SK-MEL-5 (cell line): Measurements from ENCODE around the gene RPL7L1. TPM values are rescaled to one million over a fixed set of nuclear protein-coding genes. Genes with fewer than 3 reads are reported as not detected.

ENCODE experiments used
- DNase-seq: peaks from one replicate; pipeline ENCODE4 v3.0.0-alpha.2; 2016; ENCODE audit warnings: low read depth, low spot score
- in situ Hi-C: cut with HindIII; loops from 2 replicates; pipeline ENCODE4 v1.10.0; 2016; ENCODE audit warnings: low sequenced_read_pairs, high pct_unique_total_duplicates, low pct_unique_long_range_greater_than_20kb
- total RNA-seq: library from RNA; depleted of rRNA; stranded (reverse); fragments of >200 nt; shearing (Covaris generic); gene quantifications from 2 replicates; pipeline ENCODE4 v1.2.3, GENCODE V29; 2014; rRNA removed

RPL7L1 gene
- total RNA-seq, 1 experiment from 2014 or later: 112 TPM

- in situ Hi-C loops: no loop called here
- no peak for DNase-seq
These were observed 36.9 kb downstream of the RPL7L1 start for GRCh38 chr6:42916288-42916687.

DNA sequence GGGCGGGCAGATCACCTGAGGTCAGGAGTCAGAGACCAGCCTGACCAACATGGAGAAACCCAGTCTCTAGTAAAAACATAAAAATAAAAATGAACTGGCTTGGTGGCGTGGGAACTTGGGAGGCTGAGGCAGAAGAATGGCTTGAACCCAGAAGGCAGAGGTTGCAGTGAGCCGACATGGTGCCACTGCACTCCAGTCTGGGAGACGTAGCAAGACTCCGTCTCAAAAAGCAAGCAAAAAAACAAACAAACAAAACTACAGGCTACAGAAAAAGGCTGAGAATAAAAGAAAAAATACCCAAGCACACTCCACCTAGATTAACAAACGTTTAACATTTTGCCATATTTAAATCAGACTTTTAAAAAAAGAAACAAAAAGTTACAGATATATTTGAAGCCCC lies 42.4 kb downstream of the RPL7L1 start:
- in situ Hi-C loops: no loop called here
- DNase-seq: no peak

- in situ Hi-C loops: no loop called here
- DNase-seq: peak; percentile 79
These were observed 44.2 kb downstream of the RPL7L1 start for GRCh38 chr6:42923666-42924065.

DNA sequence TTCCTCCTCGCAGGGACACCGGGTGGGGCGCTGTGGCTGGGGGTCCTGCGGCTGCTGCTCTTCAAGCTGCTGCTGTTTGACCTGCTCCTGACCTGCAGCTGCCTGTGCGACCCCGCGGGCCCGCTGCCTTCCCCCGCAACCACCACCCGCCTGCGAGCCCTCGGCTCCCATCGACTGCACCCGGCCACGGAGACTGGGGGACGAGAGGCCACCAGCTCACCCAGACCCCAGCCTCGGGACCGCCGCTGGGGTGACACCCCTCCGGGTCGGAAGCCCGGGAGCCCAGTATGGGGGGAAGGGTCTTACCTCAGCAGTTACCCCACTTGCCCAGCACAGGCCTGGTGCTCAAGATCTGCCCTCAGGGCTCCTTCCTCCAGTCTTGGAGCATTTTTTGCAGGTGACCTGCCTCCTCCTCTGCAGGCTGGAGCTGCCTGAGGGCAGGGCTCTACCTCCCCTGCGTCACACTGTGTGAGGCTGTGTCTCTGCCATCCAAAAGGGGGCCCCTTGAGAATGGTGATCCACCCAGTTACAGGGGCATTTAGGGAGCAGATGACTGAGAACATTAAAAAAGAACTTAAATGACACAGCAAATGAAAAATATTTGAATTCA lies 45.9 kb downstream of the RPL7L1 start:
- DNase-seq: no peak
- in situ Hi-C loops: no loop called here

DNA sequence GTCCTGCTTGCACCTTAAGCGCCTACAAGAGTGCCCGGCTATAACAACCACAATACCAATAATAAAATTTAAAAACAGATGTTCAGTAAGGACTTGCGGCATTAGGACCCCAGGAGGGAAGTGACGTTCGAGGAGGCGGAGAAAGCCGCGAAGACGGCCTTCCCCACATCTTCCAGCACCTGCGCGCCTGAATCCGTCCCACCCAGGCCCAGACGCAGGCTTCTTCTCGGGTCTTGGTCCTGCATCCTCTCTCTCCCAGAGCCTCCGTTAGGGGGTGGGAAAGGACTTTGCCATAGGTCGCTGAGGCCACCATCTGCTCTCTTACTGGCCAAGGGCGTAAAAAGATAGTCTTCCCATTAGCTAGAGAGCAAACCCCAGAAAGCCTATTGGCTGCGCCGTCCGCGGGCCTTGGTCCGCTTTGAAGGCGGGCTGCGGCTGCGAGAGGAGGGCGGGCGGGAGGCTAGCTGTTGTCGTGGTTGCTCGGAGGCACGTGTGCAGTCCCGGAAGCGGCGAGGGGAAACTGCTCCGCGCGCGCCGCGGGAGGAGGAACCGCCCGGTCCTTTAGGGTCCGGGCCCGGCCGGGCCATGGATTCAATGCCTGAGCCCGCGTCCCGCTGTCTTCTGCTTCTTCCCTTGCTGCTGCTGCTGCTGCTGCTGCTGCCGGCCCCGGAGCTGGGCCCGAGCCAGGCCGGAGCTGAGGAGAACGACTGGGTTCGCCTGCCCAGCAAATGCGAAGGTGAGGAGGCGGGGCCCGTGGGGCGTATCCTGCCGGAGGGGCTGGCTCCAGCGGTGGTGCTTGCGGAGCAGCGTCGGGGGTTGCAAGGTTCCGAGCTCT lies 49.8 kb downstream of the RPL7L1 start, which contains the start of gene CNPY3:
Gene CNPY3, plus strand, starts transcription at position 495 of the 835 bp plus-strand sequence. Its CDS starts 91 bp downstream, at position 586.
- in situ Hi-C loops: no loop called here
- DNase-seq: peak; percentile 98

- DNase-seq: no peak
- in situ Hi-C loops: no loop called here
These were observed 50.5 kb downstream of the RPL7L1 start for GRCh38 chr6:42929821-42930360.

DNA sequence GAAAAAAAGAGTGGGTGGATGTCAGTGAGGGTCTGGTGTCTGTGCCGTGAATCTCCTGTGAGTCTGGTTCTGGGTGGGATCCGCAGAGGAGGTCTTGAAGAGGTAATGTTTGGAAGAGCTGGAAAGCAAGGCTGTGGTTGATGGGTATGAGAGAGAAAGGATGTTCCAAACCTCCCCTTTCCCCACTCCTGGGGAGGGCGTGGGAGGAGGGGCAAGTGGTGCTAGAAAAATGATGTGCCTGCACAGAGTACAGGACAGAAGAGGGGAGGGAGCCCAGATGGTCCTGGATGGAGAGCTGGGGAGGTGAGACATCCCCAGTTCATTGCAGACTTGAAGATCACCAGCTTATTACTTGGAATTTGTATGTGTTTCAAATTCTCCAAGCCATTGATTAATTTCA lies 53.0 kb downstream of the RPL7L1 start:
- no peak for DNase-seq
- in situ Hi-C loops: no loop called here

- no peak for DNase-seq
- in situ Hi-C loops: no loop called here
These were observed 53.8 kb downstream of the RPL7L1 start for GRCh38 chr6:42933205-42933604.

GRCh38 chr6:42935322-42935721 lies 55.9 kb downstream of the RPL7L1 start:
- in situ Hi-C loops: no loop called here
- no peak for DNase-seq

DNA sequence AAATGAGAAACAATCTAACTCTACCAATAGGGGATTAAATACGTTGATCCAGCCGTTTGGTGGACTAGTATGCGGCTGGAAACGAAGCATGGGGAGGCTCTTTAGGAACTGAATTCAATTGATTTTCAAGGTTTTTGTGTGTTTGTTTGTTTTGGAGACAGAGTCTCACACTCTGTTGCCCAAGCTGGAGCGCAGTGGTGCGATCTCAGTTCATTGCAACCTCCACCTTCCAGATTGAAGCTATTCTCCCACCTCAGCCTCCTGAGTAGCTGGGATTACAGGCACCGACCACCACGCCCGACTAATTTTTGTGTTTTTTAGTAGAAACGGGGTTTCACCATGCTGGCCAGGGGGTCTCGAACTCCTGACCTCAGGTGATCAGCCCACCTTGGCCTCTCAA lies 57.0 kb downstream of the RPL7L1 start:
- in situ Hi-C loops: no loop called here
- DNase-seq: no peak

DNA sequence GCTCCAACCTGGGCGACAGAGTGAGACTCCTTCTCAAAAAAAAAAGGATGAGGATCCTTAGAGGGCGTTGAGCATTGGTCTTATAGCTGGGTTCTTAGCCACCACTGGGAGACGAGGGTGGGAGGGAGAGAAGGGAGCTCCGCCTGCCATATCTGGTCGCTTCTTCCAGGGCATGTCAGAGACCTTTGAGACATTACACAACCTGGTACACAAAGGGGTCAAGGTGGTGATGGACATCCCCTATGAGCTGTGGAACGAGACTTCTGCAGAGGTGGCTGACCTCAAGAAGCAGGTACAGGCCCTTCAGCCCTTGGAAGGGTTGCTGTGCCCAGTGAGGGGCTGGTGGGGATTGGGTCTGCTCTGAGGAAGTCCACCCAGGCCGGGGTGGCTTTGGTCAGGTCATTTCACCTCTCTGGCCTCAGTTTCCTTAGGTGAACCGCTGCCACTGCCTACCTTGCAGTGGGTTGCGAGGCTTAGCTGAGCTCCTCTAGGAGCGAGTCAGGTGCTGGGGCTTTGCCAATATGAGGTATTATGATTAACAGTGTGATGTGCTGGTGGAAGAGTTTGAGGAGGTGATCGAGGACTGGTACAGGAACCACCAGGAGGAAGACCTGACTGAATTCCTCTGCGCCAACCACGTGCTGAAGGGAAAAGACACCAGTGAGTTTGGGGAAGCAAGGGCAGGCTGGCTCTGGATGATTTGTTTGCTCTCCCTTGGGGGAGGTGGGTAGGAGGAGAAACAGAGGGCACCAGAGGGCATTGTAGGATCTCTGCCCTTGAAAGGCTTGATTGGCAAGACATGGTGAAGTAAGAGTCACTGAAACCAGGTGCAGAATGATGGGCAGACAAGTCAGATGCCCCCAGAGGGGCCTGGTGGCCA lies 58.4 kb downstream of the RPL7L1 start:
- DNase-seq: no peak
- in situ Hi-C loops: no loop called here

GRCh38 chr6:42938428-42938796 lies 59.0 kb downstream of the RPL7L1 start:
- in situ Hi-C loops: no loop called here
- DNase-seq: no peak

GRCh38 chr6:42938987-42939809 lies 59.8 kb downstream of the RPL7L1 start:
- DNase-seq: no peak
- in situ Hi-C loops: no loop called here

Other genes with a start within 250 kb of the RPL7L1 start
- not detected in 2 replicates for gene PRPH2, start 157.0 kb upstream of the RPL7L1 start, total RNA-seq
- gene TBCC, start 133.5 kb upstream of the RPL7L1 start, total RNA-seq: 35.2 and 37.9 TPM in 2 replicates
- 5.2 and 5.6 TPM in 2 replicates for gene BICRAL, start 97.6 kb upstream of the RPL7L1 start, total RNA-seq
- gene PTCRA, start 36.4 kb downstream of the RPL7L1 start, total RNA-seq: 6.2 and 9.7 TPM in 2 replicates
- 38.6 and 40.1 TPM in 2 replicates for gene CNPY3, start 49.9 kb downstream of the RPL7L1 start, total RNA-seq
- 0.34 TPM in 1 of 2 replicates, not detected in the other for gene GNMT, start 81.1 kb downstream of the RPL7L1 start, total RNA-seq
- 15.2 and 18.4 TPM in 2 replicates for gene PEX6, start 99.6 kb downstream of the RPL7L1 start, total RNA-seq
- gene PPP2R5D, start 105.0 kb downstream of the RPL7L1 start, total RNA-seq: 37.3 and 39.1 TPM in 2 replicates
- gene MEA1, start 134.3 kb downstream of the RPL7L1 start, total RNA-seq: 66.6 and 79.1 TPM in 2 replicates
- 61.6 and 67.9 TPM in 2 replicates for gene KLHDC3, start 134.6 kb downstream of the RPL7L1 start, total RNA-seq
- 81.9 and 89.9 TPM in 2 replicates for gene RRP36, start 142.0 kb downstream of the RPL7L1 start, total RNA-seq
- 18.8 and 20.2 TPM in 2 replicates for gene CUL7, start 174.2 kb downstream of the RPL7L1 start, total RNA-seq
- gene MRPL2, start 179.8 kb downstream of the RPL7L1 start, total RNA-seq: 49.9 and 51.9 TPM in 2 replicates
- gene KLC4, start 180.0 kb downstream of the RPL7L1 start, total RNA-seq: 6.8 and 8.3 TPM in 2 replicates
- 19.7 TPM in 2 replicates for gene PTK7, start 196.7 kb downstream of the RPL7L1 start, total RNA-seq